H4 (cell line): ENCODE measurements around the gene PLEKHO2. TPM values are rescaled to one million over a fixed set of nuclear protein-coding genes. Genes with fewer than 3 reads are reported as not detected.
A peak's percentile ranks its signal among the peaks of the same experiment; 100 is the strongest.

ENCODE experiments used
- DNase-seq: peaks from one replicate; pipeline ENCODE4 v3.0.0-alpha.2; 2015; ENCODE audit warnings: low spot score
- total RNA-seq: library from RNA; depleted of rRNA; stranded (reverse); fragments of >200 nt; shearing (Covaris generic); gene quantifications from 2 replicates; pipeline ENCODE4 v1.2.3, GENCODE V29; 2014

PLEKHO2 gene
- total RNA-seq, 1 experiment from 2014 or later: 5.5 TPM

DNA sequence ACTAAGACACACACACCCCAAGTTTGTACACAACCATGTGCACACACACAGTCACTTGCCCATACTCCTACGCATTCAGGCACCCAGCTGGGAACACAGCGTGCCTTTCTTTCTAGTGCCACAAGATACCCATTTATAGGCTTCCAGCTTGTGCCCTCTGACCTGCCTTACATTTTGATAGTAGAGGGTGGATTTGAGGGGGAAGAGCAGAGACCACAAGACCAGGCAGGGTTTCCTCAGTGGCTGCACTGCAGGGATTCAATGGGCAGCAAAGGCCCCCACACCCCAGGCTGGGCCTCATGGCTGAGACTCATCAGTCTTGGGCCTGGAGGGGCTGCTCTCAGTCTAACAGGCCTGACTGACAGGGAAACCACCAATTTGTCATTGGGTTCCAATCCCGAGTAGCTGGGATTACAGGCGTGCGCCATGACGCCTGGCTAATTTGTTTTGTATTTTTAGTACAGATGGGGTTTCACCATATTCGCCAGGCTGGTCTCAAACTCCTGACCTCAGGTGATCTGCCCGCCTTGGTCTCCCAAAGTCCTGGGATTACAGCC, 51.2 kb downstream of the PLEKHO2 start:
- DNase-seq: no peak

DNA sequence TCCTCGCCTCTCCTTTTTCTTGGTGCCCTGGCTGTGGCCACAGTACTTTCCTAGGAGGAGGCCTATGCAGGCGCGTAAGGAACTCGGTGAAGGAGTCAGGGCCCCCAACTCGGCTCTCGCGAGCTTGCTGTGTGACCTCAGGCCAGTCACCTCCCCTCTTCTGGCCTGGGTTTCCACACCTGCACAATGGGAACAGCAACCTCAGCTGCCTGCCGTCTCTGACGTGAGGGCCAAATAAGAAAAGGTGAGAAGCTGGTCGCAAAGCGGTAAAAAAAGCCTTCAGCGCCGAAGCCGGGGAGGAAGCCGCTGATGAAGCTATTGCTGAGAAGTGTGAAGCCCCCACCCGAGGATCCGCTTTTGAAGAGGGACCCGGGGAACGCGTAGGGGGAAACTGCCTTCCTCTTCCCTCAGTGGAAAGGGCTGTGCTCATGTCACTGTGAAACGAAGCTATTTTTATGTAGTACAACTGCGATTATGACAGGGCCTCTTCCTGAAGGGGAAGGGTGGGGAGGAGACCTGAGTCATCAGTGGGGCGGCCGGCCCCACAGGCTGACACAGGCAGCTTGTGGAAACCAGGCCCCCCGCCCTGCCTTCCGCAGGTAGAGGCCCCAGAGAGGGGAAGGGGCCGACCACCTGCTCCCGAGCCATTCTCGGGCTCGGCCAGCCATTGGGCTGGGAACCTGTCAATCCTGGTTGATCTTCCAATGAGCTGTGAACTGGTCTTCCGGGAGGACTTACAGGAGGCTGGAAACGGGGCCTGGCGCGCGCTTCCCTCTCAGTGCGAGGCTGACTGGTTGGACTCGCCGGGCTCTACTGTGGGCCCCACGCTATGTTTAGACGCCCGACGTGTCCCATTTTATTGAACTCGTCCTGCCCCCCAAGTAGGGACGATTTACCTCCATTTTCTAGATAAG, 52.0 kb downstream of the PLEKHO2 start:
- no peak for DNase-seq

DNA sequence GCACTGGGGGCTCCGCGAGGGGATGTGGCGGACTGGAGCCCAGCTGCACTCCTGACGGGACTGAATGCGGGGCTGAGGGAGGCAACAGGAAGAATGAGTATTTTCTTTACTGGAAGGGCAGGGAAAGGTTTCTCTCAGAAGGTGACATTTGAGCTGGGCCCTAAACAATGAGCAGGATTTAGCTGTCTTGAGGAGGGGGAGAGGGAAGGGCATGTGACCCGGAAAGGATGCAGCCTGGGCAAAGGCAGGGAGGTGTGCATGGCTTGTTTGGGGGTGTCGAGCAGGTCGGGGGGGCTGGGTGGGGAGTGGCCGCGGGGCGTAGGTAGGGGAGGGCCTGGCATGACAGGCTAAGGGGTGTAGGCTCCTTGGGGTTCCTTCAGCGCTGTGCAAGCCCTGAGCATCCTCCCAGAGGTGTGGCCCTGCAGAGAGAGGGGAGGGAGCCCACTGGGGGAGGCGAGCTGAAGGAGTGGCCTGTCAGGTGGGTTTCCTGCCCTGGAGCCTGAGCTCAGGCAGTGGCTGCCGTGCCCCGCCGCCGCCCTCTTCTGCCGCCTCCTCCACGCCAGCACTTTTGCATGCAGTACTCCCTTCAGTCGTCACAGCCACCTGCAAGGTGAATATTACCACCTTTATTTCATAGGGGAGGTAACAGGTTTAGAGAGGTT, 52.8 kb downstream of the PLEKHO2 start:
- no peak for DNase-seq

DNA sequence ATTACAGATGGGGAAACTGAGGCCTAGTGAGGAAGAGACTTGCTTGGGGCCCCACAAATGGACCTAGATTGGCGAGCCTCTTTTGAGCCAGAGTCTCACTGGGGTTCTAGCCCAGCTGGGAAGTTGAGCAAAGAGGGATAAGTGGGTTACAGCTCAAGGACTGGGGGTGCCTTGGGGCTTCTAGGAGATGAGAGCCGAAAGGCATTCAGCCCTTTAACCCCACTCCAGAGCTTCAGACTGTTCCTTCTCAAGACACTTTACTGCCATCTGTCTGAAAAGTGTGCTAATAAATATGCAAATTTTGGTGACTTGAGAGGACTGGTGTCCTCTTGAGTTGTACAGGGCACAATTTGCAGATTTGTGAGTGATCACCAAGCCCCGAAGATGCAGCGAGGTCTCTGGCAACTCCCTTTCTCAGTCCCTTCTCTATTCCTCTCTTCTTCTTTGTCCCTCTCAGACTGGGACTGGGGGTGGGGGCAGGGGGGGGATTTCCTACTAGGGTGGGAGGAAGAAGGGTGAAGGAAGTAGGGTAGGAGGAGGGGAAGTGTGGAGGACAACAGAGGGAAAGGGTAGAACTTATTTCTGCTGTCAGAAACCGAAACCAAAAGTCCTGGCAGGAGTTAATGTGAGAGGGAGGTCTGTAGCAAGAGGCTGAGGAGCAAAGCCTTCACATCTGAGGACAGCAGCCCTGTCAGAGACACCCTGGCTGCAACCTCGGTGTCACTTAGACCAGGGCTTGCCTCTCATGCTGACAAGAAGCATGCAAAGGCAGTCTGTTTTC, 53.8 kb downstream of the PLEKHO2 start:
- peak; percentile 32 for DNase-seq

DNA sequence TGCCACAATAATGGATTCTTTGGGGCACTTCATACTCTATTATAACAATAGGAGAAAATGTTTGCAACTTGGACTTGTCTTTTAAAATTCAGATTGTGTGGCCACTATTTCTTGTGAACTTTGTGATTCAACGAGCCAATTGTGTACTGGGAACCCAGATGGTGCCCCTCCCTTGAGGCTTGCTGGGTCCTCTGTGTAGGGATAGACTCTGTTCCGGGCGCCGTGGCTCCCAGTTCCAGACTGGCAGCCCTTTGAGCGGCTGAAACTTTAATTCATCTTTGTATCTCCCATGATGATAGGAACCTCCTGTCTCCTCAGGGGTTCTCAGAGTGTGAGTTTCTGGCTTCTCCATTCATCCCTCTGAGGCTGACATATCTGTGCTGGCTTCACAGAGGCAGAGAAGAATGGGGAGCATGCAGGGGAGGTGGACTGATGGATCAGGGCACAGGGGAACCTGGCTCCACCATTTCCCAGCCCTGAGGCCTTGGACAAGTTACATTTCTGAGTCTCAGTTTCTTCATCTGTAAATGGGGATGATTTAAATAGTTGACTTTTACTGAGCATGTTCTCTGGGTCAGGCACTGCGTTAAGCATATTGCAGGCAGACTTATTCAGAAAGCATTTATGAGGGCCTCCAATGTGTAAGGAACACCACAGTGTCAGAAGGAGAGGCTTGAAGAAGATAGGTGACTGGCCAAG, 54.8 kb downstream of the PLEKHO2 start:
- DNase-seq: no peak

DNA sequence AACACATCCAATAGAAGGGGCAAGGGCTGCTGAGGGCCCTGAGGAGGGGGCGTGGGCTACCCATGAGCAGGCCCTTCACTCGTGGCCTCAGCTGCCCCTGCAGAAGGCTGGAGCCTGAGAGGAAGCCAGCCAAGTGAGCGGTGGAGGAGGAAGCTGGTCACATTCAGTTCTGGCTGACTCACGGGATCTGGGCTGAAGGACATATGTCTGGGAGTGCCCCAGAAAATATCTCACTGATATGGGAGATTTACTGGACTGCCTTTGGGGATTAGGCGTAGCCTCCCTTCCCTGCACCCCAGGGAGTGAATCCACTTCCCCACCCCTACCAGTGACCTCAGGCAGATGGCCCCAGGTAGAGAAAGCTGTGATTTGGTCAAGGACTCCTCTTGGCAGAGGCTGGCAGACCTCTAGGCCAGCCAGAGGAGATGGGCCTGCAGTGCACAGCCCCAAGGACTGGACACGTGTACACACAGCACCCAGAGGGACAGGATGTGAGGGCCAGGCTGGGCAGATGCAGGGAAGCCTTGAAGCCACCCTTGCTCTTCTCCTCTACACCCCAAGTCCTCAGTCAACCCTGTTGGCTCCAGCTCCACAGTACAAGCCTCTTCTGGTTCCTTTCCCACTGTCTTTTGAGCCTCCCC, 55.8 kb downstream of the PLEKHO2 start:
- no peak for DNase-seq

DNA sequence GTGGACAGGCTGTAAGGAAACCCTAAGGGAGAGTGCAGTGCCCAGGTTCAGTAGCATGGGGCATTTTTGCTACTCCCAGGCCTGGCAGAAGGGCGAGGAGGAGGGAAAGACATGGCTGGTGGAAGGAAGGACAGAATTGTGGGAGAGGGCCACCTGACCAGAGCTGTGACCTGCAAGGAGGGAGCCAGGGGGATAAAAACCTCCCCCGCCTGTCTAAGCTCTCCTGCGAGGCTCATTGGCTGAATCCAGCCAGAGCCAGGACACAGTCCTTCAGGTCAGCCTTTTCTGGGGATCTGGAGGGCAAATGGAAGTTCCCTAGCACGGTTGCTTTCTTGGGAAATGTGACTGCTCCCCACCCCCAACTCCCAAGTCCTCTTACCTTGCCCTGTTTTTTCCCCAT, 56.7 kb downstream of the PLEKHO2 start:
- DNase-seq: no peak

DNA sequence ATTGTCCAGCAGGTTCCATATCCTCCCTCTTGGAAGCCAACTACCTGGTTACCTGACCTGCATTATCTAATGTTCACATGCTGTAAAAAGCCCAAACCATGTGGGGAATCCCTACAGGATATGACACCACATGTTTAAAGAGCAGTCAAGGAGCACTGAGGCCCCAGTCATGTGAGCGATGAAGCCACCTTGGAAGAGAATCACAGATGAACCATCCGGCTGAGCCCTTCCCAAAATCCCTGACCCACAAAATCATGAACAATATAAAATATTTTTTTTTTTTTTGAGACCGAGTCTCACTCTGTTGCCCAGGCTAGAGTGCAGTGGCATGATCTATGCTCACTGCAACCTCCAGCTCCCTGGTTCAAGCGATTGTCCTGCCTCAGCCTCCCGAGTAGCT, 59.4 kb downstream of the PLEKHO2 start:
- DNase-seq: no peak

DNA sequence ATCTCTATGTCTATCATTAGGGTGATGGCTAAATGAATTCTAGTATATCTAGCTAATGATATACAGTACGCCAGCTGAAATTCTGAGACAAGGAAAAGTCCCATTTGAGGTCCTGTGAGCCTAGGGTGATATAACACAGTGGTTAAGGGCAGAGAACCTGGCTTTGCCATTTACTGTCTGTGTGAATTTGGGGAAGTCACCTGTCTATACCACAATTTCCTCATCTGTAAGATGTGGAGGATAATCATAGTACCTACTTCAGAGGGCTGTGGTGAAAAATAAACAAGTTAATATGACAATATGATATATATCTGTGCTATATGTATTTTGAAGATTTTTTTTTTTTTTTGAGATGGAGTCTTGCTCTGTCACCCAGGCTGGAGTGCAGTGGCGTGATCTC, 60.2 kb downstream of the PLEKHO2 start:
- no peak for DNase-seq

DNA sequence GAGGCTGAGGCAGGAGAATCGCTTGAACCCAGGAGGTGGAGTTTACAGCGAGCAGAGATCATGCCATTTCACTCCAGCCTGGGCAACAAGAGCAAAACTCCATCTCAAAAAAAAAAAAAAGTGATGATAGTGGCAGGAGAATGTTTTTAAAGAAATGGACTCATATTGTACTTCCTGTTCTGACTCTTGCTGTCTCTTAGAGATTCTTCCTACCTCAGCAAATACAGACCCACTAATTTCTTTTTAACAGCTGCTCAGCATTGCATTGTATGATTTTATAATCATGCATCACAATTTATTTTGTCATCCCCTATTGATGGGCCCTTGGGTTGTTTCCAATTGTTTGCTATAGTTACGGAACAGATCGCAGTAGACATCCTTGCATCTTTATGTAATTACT, 61.1 kb downstream of the PLEKHO2 start:
- no peak for DNase-seq

DNA sequence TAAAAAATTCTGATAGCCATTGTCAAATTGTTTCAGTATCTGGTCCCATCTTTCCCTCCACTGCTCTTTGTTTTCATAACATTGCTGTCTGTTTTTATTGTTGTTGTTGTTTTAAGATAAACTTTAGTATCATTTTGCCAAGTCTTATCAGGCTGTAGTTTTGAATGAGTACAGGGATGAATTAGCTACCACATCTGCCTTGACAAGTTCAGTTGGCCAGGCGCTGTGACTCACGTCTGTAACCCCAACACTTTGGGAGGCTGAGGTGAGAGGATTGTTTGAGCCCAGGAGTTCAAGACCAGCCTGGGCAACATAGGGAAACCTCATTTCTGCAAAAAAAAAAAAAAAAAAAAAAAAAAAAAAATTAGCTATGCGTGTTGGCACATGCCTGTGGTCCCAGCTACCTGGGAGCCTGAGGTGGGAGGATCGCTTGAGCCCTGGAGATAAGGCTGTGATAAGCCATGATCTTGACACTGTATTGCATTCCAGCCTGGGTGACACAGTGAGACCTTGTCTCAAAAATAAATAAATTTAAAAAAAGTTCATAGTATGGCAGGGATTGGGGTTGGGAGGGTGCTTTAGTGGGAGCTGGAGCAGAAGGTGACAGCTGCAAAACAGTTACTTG, 61.7 kb downstream of the PLEKHO2 start:
- no peak for DNase-seq

DNA sequence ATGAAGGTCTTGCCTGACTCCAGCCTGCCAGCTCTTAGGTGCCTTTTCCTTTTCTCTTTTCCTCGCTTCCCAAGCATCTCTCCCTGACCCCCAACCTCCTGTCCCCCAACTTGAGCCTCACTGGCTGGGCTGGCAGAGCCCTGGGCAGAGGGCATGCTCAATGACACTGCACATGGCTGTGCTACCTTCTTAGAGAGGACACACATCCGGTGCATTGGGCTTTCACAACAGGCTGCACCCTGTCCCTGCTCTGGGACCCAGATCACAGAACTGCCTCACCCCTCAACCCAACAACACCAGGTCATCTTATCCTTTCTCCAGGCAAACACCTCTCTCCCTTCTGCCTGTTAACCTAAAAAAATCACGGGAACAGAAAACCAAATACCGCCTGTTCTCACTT, 62.5 kb downstream of the PLEKHO2 start:
- no peak for DNase-seq

DNA sequence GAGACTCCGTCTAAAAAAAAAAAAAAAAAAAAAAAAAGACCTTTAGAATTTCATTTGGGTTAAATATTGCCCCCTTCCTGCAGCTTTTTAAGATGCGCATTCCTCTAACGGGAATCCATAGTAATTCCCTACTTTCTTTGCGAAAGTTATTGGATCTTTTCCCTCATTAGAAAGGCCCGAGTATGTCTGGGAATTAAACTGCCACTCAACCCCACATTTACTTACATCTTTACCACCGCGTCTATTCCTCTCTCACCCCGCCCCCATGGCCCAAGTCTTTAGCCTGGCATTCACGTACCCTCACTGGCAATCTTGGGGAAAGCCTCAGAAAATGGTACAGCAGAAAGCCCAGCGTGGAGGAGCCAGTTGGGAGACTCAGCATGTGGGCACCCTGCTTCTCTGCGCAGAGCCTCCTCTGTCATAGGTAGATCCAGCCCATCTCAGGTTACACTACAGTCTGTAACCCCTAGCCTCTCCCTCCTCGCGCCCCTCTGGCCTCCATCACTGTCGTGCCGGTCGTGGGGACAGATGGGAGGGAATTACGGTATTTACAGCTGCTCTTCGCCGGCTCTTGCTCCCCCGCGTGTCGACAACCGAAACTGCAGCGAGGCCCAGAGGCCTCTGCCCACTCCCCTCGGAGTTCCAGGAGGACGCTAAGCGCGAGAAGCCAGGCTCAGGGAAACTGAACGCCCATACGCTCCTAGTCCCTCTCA, 63.6 kb downstream of the PLEKHO2 start:
- DNase-seq: peak; percentile 47

DNA sequence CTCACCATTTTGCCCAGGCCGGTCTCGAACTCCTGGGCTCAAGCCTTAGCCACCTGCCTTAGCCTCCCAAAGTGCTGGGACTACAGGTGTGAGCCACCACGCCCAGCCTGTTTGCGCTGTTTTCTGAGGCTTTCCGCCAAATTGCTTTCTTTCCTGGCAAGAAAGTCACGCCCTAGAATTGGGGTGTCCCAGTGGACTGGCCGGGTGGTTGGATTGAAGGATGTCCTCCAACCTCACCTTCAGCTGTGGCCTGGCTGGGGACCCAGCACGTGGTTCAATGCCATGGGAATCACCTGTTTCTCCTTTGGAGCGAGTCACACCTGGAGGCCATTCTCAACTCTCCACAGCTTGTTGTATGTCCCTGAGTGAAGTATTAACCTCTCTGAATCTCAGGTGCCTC, 64.2 kb downstream of the PLEKHO2 start:
- no peak for DNase-seq

DNA sequence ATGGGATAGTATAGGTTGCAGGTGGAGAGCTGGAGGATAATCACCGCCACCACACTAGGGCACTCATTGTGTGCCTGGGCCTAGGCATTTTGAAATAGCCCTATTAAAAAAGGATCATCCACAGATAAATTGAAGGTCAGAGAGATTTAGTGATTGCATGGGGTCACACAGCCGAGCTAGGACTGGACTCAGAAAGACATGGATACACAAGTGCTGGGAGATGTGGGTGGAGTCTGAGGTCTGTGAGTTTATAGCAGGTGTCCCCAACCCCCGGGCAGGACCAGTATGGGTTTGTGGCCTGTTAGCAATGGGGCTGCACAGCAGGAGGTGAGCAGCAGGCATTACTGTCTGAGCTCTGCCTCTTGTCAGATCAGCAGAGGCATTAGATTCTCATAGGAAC, 64.7 kb downstream of the PLEKHO2 start:
- DNase-seq: no peak

DNA sequence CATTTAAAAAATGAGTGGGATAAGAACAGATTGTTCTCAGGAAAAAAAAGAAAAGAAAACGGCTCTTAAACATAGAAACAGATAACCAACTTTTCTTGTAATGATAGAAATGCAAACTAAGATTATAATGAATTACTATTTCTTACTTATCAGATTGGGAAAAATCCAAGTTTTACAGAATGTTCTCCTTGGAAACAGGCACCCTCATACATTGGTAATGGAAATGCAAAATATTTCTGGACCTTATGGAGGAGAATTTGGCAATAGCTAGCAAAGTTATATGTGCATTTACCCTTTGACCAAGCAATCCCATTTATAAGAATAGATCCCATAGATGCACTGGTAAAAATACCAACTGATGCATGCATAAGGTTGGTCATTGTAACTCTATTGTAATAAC, 66.3 kb downstream of the PLEKHO2 start:
- DNase-seq: no peak

DNA sequence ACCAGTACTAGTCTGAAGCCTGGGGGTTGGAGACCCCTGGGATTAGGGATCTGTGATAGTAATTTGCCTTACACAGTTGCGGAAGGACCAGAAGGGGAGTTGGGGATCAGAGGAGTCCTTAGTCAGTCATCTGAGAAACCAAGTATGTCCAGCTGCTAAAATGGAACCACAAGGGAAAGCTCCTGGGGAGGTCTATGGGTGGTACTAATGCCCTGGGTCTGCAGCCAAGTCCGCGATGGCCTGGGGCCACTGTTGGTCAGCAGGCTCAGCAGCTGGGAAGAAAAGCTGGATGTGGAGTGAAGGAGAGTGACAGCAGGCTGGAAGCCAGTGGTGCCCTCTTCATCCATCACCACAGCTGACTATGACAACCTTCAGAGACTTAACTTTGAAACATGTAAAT, 67.8 kb downstream of the PLEKHO2 start:
- DNase-seq: no peak

DNA sequence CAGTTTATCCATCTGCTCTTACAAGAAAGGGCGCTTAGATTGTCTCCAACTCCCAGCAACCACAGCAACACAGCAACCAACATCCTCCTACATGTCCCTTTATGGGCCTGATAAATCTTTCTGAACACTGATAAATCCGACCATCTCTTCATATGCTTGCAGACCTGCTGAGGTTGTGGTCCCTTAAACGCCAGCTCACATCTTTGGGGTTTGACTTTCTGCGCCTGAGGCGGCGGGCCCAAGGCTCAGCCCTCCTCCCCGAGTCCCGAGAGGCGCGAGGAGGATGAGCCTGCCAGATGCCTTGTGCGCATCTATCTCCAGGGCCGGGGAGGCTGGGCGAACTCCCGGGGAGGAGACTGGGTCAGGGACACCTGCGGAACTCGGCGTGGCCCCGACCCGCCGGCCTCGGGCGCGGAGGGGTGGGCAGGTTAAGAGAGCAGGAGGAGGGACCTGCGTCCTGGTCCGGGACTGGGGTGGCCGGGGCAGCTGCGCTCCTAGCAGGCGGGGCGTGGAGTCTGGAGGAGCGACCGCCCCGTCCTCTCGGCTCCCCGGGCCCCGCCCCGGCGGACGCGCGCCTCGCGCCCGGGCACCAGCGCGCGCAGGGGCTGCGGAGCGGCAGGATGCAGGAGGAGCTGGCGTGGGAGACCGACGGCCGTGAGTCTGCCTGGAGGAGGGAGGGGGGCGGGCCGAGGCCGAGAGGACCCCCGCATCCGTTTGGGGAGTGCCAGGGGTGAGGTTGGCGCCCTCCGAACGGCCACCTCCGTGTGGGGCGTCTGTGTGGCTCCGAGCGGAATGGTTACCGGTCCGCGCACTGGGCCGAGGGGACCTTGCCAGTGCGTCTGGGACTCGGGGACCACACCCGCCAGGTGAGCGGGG, 69.8 kb downstream of the PLEKHO2 start, which contains the start of gene ANKDD1A:
Gene ANKDD1A, plus strand, starts transcription at position 592 of the 876 bp plus-strand sequence. Its CDS starts 29 bp downstream, at position 621.
- DNase-seq: no peak
